ENCODE data around the gene ZNF565.

DNA sequence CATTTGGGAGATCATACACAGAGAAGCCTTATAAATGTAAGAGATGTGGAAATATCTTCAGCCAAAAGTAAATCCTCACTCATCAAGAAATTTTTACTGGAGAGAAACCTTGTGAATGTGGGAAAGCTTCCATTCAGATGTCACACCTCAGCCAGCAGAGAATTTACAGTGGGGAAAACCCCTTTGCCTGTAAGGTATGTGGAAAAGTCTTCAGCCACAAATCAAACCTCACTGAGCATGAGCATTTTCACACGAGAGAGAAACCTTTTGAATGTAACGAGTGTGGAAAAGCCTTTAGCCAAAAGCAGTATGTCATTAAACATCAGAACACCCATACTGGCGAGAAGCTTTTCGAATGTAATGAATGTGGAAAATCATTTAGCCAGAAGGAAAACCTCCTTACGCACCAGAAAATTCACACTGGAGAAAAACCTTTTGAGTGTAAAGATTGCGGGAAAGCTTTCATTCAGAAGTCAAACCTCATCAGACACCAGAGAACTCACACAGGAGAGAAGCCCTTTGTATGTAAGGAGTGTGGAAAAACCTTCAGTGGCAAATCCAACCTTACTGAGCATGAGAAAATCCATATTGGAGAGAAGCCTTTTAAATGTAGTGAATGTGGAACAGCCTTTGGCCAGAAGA is 22.0 kb upstream of the ZNF565 start:
- TF ChIP-seq, protein P1, sequence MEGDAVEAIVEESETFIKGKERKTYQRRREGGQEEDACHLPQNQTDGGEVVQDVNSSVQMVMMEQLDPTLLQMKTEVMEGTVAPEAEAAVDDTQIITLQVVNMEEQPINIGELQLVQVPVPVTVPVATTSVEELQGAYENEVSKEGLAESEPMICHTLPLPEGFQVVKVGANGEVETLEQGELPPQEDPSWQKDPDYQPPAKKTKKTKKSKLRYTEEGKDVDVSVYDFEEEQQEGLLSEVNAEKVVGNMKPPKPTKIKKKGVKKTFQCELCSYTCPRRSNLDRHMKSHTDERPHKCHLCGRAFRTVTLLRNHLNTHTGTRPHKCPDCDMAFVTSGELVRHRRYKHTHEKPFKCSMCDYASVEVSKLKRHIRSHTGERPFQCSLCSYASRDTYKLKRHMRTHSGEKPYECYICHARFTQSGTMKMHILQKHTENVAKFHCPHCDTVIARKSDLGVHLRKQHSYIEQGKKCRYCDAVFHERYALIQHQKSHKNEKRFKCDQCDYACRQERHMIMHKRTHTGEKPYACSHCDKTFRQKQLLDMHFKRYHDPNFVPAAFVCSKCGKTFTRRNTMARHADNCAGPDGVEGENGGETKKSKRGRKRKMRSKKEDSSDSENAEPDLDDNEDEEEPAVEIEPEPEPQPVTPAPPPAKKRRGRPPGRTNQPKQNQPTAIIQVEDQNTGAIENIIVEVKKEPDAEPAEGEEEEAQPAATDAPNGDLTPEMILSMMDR (IDR thresholded peaks at IDR 0.05) = no peak
- TF ChIP-seq EZH2 (IDR thresholded peaks at IDR 0.05) = no peak

Data from neural progenitor cell (in vitro differentiated cells).